ENCODE data around the gene ADO.

- TF ChIP-seq GATA2 (IDR thresholded peaks at IDR 0.05; ENCODE audit: low read depth, low read length) (no peak), GATA3 (IDR thresholded peaks at IDR 0.05; ENCODE audit: low read depth, low read length) (no peak)
Observed at GRCh38 chr10:62830679-62831078, 26.2 kb downstream of the ADO start.
